Neural progenitor cell (in vitro differentiated cells): ENCODE measurements around the gene SUGCT. TPM values are rescaled to one million over a fixed set of nuclear protein-coding genes. Genes with fewer than 3 reads are reported as not detected.

ENCODE experiments used
- DNase-seq: peaks from one replicate; pipeline ENCODE4 v3.0.0-alpha.2; 2016; ENCODE audit warnings: low spot score
- H2AFZ ChIP-seq: fragments of 200-600 bp; sonication (generic); replicated peaks from 2 replicates; pipeline ENCODE4 v1.6.1; 2016; ENCODE audit warnings: antibody characterized with exemption
- H3F3A ChIP-seq: fragments of 200-600 bp; sonication (generic); 2 replicates; pipeline ENCODE4 v1.6.1; 2016; ENCODE audit warnings: antibody characterized with exemption, low read depth
- H3K27ac ChIP-seq: fragments of 200-600 bp; sonication (generic); 2 replicates; pipeline ENCODE4 v1.5.1; 2016; ENCODE audit warnings: mild to moderate bottlenecking
- H3K27me3 ChIP-seq: fragments of 200-600 bp; sonication (generic); 2 replicates; pipeline ENCODE4 v1.6.1; 2016; ENCODE audit warnings: mild to moderate bottlenecking, moderate library complexity
- H3K36me3 ChIP-seq: fragments of 200-600 bp; sonication (generic); 2 replicates; pipeline ENCODE4 v1.5.1; 2016
- H3K4me1 ChIP-seq: fragments of 200-600 bp; sonication (generic); 2 replicates; pipeline ENCODE4 v1.6.1; 2016; ENCODE audit warnings: mixed run types
- H3K4me2 ChIP-seq: fragments of 200-600 bp; sonication (generic); 2 replicates; pipeline ENCODE4 v1.6.1; 2016
- H3K4me3 ChIP-seq: fragments of 200-600 bp; sonication (generic); 2 replicates; pipeline ENCODE4 v1.5.1; 2016
- H3K79me2 ChIP-seq: fragments of 200-600 bp; sonication (generic); 2 replicates; pipeline ENCODE4 v1.6.1; 2016; ENCODE audit warnings: low read depth
- H3K9ac ChIP-seq: fragments of 200-600 bp; sonication (generic); 2 replicates; pipeline ENCODE4 v1.6.1; 2016
- H3K9me3 ChIP-seq: fragments of 200-600 bp; sonication (generic); 2 replicates; pipeline ENCODE4 v1.5.1; 2016; ENCODE audit warnings: low read depth
- H4K20me1 ChIP-seq: fragments of 200-600 bp; sonication (generic); 2 replicates; pipeline ENCODE4 v1.6.1; 2016; ENCODE audit warnings: low read depth
- H3K27ac Mint-ChIP-seq: 3 replicates; pipeline ENCODE4 v1.8.0; 2021; ENCODE audit warnings: mixed read lengths
- H3K27me3 Mint-ChIP-seq: 2 replicates; pipeline ENCODE4 v1.8.0; 2022; ENCODE audit warnings: low read depth, mild to moderate bottlenecking, inconsistent platforms, moderate library complexity, mixed read lengths; ENCODE audit not compliant: insufficient read depth
- H3K36me3 Mint-ChIP-seq: 3 replicates; pipeline ENCODE4 v1.8.0; 2021; ENCODE audit warnings: mixed read lengths
- H3K4me1 Mint-ChIP-seq: 3 replicates; pipeline ENCODE4 v1.8.0; 2021; ENCODE audit warnings: mixed read lengths
- H3K4me3 Mint-ChIP-seq: 3 replicates; pipeline ENCODE4 v1.8.0; 2021; ENCODE audit warnings: mild to moderate bottlenecking, moderate library complexity, mixed read lengths
- H3K9me3 Mint-ChIP-seq: 3 replicates; pipeline ENCODE4 v1.8.0; 2020; ENCODE audit warnings: mixed read lengths
- CTCF ChIP-seq: fragments of 200-600 bp; sonication (generic); IDR thresholded peaks from 2 replicates; pipeline ENCODE4 v1.5.1; 2017; ENCODE audit warnings: antibody characterized with exemption, mild to moderate bottlenecking
- EZH2 ChIP-seq: fragments of 200-600 bp; sonication (generic); IDR thresholded peaks from 2 replicates; pipeline ENCODE4 v1.6.1; 2017; ENCODE audit warnings: antibody characterized with exemption, mild to moderate bottlenecking, moderate library complexity
- EZH2phosphoT487 ChIP-seq: fragments of 200-600 bp; sonication (generic); IDR thresholded peaks from 2 replicates; pipeline ENCODE4 v1.6.1; 2017; ENCODE audit warnings: antibody characterized with exemption
- total RNA-seq: library from RNA; depleted of rRNA; stranded (reverse); fragments of >200 nt; gene quantifications from 2 replicates; pipeline ENCODE4 v1.2.3, GENCODE V29; 2015; ENCODE audit warnings: low replicate concordance

The SUGCT gene
- total RNA-seq, 1 donor from 2014 or later: 10.1 TPM

- Mint-ChIP-seq H3K4me3 (no peak overlapping the region), H3K27ac (no peak overlapping the region), H3K4me1 (no peaks in the 10 kb centered on the region), H3K36me3 (no peaks in the 10 kb centered on the region), H3K27me3 (peaks cover 2% of the 10 kb centered on the region), H3K9me3 (no peaks in the 10 kb centered on the region)
- Histone ChIP-seq H3K4me1 (no peaks in the 10 kb centered on the region), H3K27ac (no peak overlapping the region), H3F3A (no peaks in the 10 kb centered on the region), H4K20me1 (no peaks in the 10 kb centered on the region), H3K79me2 (no peaks in the 10 kb centered on the region), H3K4me3 (no peak overlapping the region), H3K36me3 (no peaks in the 10 kb centered on the region), H3K27me3 (no peaks in the 10 kb centered on the region), H3K4me2 (no peak overlapping the region), H3K9ac (no peak overlapping the region), H3K9me3 (no peaks in the 10 kb centered on the region), H2AFZ (no peak overlapping the region)
- TF ChIP-seq EZH2phosphoT487: no peak
- no peak for TF ChIP-seq CTCF
- DNase-seq: no peak
Measured at GRCh38 chr7:40234666-40235065, 99.9 kb downstream of the SUGCT start.

GRCh38 chr7:40237731-40238130 lies 102.9 kb downstream of the SUGCT start:
- no peaks in the 10 kb centered on the region for H3K27me3 ChIP-seq
- H3K4me1 Mint-ChIP-seq: no peaks in the 10 kb centered on the region
- H3K27ac ChIP-seq: no peak overlapping the region
- no peaks in the 10 kb centered on the region for H3F3A ChIP-seq
- no peak for DNase-seq
- no peak overlapping the region for H3K9ac ChIP-seq
- no peaks in the 10 kb centered on the region for H3K79me2 ChIP-seq
- no peaks in the 10 kb centered on the region for H3K9me3 Mint-ChIP-seq
- no peak overlapping the region for H3K27ac Mint-ChIP-seq
- H3K36me3 Mint-ChIP-seq: no peaks in the 10 kb centered on the region
- no peak overlapping the region for H3K4me3 ChIP-seq
- H3K4me1 ChIP-seq: no peaks in the 10 kb centered on the region
- H3K36me3 ChIP-seq: no peaks in the 10 kb centered on the region
- H4K20me1 ChIP-seq: no peaks in the 10 kb centered on the region
- H3K4me3 Mint-ChIP-seq: no peak overlapping the region
- H2AFZ ChIP-seq: no peak overlapping the region
- no peak overlapping the region for H3K4me2 ChIP-seq
- peaks cover 2% of the 10 kb centered on the region for H3K27me3 Mint-ChIP-seq
- TF ChIP-seq CTCF (no peak), EZH2 (no peak), EZH2phosphoT487 (no peak)
- no peaks in the 10 kb centered on the region for H3K9me3 ChIP-seq

- no peaks in the 10 kb centered on the region for H3K4me1 ChIP-seq
Measured at GRCh38 chr7:40239755-40240303, 105.0 kb downstream of the SUGCT start.

More at GRCh38 chr7:40239755-40240303, 105.0 kb downstream of the SUGCT start:
- no peaks in the 10 kb centered on the region for H3K36me3 Mint-ChIP-seq
- no peaks in the 10 kb centered on the region for H4K20me1 ChIP-seq
- no peak overlapping the region for H3K4me3 ChIP-seq
- no peak overlapping the region for H3K27ac ChIP-seq
- peaks cover 5% of the 10 kb centered on the region for H3K4me1 Mint-ChIP-seq
- no peak overlapping the region for H2AFZ ChIP-seq
- H3K27me3 Mint-ChIP-seq: peaks cover 2% of the 10 kb centered on the region
- TF ChIP-seq EZH2: no peak
- TF ChIP-seq CTCF: no peak
- no peak for DNase-seq
- H3K9me3 ChIP-seq: no peaks in the 10 kb centered on the region
- no peaks in the 10 kb centered on the region for H3K9me3 Mint-ChIP-seq
- no peaks in the 10 kb centered on the region for H3K36me3 ChIP-seq
- no peaks in the 10 kb centered on the region for H3K79me2 ChIP-seq
- H3K27me3 ChIP-seq: no peaks in the 10 kb centered on the region
- H3K4me2 ChIP-seq: no peak overlapping the region
- no peak overlapping the region for H3K4me3 Mint-ChIP-seq
- no peak overlapping the region for H3K27ac Mint-ChIP-seq
- H3F3A ChIP-seq: no peaks in the 10 kb centered on the region
- H3K9ac ChIP-seq: no peak overlapping the region
